HG03175 (cell line): ENCODE results near the gene SPSB3.
"Not testable (repeated sequence)": the region's sequence is repeated elsewhere in the genome, so short reads cannot be mapped to it uniquely, and the experiment has no call there.

Experiments
- ATAC-seq: cut with Tn5 transposase; IDR thresholded peaks from one replicate; pipeline ENCODE4 v1.9.1; 2021; ENCODE audit warnings: mild to moderate bottlenecking, moderate library complexity; ENCODE audit not compliant: unreplicated experiment

SPSB3 gene

GRCh38 chr16:1817276-1817589, 34.9 kb upstream of the SPSB3 start:
- no peak for ATAC-seq

GRCh38 chr16:1816396-1817275, 34.3 kb upstream of the SPSB3 start:
- no peak for ATAC-seq

GRCh38 chr16:1815461-1815860, 33.1 kb upstream of the SPSB3 start:
- ATAC-seq = no peak

- ATAC-seq = no peak
Observed at GRCh38 chr16:1812732-1813163, 30.4 kb upstream of the SPSB3 start.

- no peak for ATAC-seq
Observed at GRCh38 chr16:1810536-1810935, 28.2 kb upstream of the SPSB3 start.

GRCh38 chr16:1810106-1810505, 27.7 kb upstream of the SPSB3 start:
- no peak for ATAC-seq

- ATAC-seq = no peak
Observed at GRCh38 chr16:1809281-1809801, 27.0 kb upstream of the SPSB3 start.

- no peak for ATAC-seq
Observed at GRCh38 chr16:1808691-1809090, 26.3 kb upstream of the SPSB3 start.

GRCh38 chr16:1807626-1808025, 25.3 kb upstream of the SPSB3 start:
- no peak for ATAC-seq

GRCh38 chr16:1800701-1801100, 18.3 kb upstream of the SPSB3 start:
- no peak for ATAC-seq

- not testable (repeated sequence) for ATAC-seq
Observed at GRCh38 chr16:1799263-1799662, 16.9 kb upstream of the SPSB3 start.

GRCh38 chr16:1794908-1795666, 12.7 kb upstream of the SPSB3 start:
- no peak for ATAC-seq

GRCh38 chr16:1794221-1794871, 12.0 kb upstream of the SPSB3 start:
- ATAC-seq = no peak

GRCh38 chr16:1793578-1794220, 11.3 kb upstream of the SPSB3 start, which contains the start of gene IGFALS:
Gene IGFALS, minus strand, starts transcription at chr16:1793705. Its CDS starts 53 bp downstream, at chr16:1793652.
- ATAC-seq = no peak

- ATAC-seq = no peak
Observed at GRCh38 chr16:1792836-1793577, 10.6 kb upstream of the SPSB3 start.

- ATAC-seq = no peak
Observed at GRCh38 chr16:1791943-1792812, 9.8 kb upstream of the SPSB3 start.

- ATAC-seq = no peak
Observed at GRCh38 chr16:1791256-1791942, 9.0 kb upstream of the SPSB3 start.

- ATAC-seq = no peak
Observed at GRCh38 chr16:1790611-1791255, 8.4 kb upstream of the SPSB3 start.
